ELR (cell line): ENCODE data around the gene GYG2.
"Not testable (repeated sequence)": the region's sequence is repeated elsewhere in the genome, so short reads cannot be mapped to it uniquely, and the experiment has no call there.

Experiments used
- DNase-seq: peaks from one replicate; pipeline ENCODE4 v3.0.0-alpha.2; 2015; ENCODE audit warnings: low read depth

GYG2 gene

GRCh38 chrX:2871831-2872230, 43.1 kb downstream of the GYG2 start:
- DNase-seq = no peak

GRCh38 chrX:2872671-2873277, 44.0 kb downstream of the GYG2 start:
- DNase-seq = no peak

GRCh38 chrX:2874222-2875135, 45.7 kb downstream of the GYG2 start:
- no peak for DNase-seq

- no peak for DNase-seq
Observed at GRCh38 chrX:2875136-2875481, 46.4 kb downstream of the GYG2 start.

- DNase-seq = peak; percentile 34
Observed at GRCh38 chrX:2875798-2876399, 47.2 kb downstream of the GYG2 start.

- DNase-seq = no peak
Observed at GRCh38 chrX:2878563-2878962, 49.8 kb downstream of the GYG2 start.

GRCh38 chrX:2879670-2880069, 50.9 kb downstream of the GYG2 start:
- no peak for DNase-seq

GRCh38 chrX:2883770-2884169, 55.0 kb downstream of the GYG2 start:
- no peak for DNase-seq

GRCh38 chrX:2888309-2888708, 59.6 kb downstream of the GYG2 start:
- no peak for DNase-seq

GRCh38 chrX:2889045-2889605, 60.4 kb downstream of the GYG2 start:
- no peak for DNase-seq

- DNase-seq = peak; percentile 5
Observed at GRCh38 chrX:2889706-2890490, 61.2 kb downstream of the GYG2 start.

- DNase-seq = not testable (repeated sequence)
Observed at GRCh38 chrX:2890536-2891460, 62.1 kb downstream of the GYG2 start.

- no peak for DNase-seq
Observed at GRCh38 chrX:2892816-2893215, 64.1 kb downstream of the GYG2 start.

- peak; percentile 4 for DNase-seq
Observed at GRCh38 chrX:2894885-2895292, 66.2 kb downstream of the GYG2 start.

GRCh38 chrX:2897311-2897689, 68.6 kb downstream of the GYG2 start:
- DNase-seq = no peak

- DNase-seq = not testable (repeated sequence)
Observed at GRCh38 chrX:2897690-2898623, 69.2 kb downstream of the GYG2 start.

GRCh38 chrX:2898846-2899512, 70.2 kb downstream of the GYG2 start:
- DNase-seq = no peak

GRCh38 chrX:2901367-2902036, 72.8 kb downstream of the GYG2 start:
- DNase-seq = no peak

- DNase-seq = no peak
Observed at GRCh38 chrX:2902841-2903240, 74.1 kb downstream of the GYG2 start.
